ENCODE results near the gene KLLN.

- TF ChIP-seq EZH2 (IDR thresholded peaks at IDR 0.05; ENCODE audit: low read length, missing control alignments), result no peak
- TF ChIP-seq CTCF (conservative IDR thresholded peaks at IDR 0.05 in 1 of 2, IDR thresholded peaks at IDR 0.05 in 1 of 2; ENCODE audit: low read depth in 1 of 2, low read length in 2 of 2), result no peak
Measured at GRCh38 chr10:87829986-87830729, 33.2 kb downstream of the KLLN start.
